HCT116 (cell line): ENCODE measurements around the gene TPO. TPM values are rescaled to one million over a fixed set of nuclear protein-coding genes. Genes with fewer than 3 reads are reported as not detected.

Experiments used
- ATAC-seq: fragments of 200-7000 bp; cut with Tn5 transposase; 2 replicates; pipeline ENCODE4 v1.9.1; 2020; ENCODE audit warnings: mild to moderate bottlenecking, moderate library complexity
- BruUV-seq: library from RNA; stranded (reverse); fragments of 400-500 nt; replicated peaks from 2 replicates; lab custom pipeline; 2021; lab: Mats Ljungman, UMichigan
- CTCF ChIA-PET: fragments of 300-600 bp; sonication (Branson Sonifier 250); formaldehyde crosslinking; loops from one replicate; lab custom pipeline; 2021; ENCODE audit warnings: antibody characterized with exemption; lab: Charles Lee
- POLR2A ChIA-PET: fragments of 300-600, 350-600 bp; sonication (Branson Sonifier 250); formaldehyde crosslinking; loops from one replicate; lab custom pipeline; 2021; ENCODE audit warnings: antibody characterized with exemption; lab: Charles Lee
- RAD21 ChIA-PET, 2 experiments: fragments of 300-600 bp; sonication (Branson Sonifier 250); formaldehyde crosslinking; loops; one replicate each; lab custom pipeline; 2023; ENCODE audit warnings: low total read pairs in 2 of 2; ENCODE audit not compliant: uncharacterized antibody in 2 of 2, unreplicated experiment in 2 of 2, low non-redundant PET in 1 of 2; lab: Charles Lee
- DNase-seq: peaks from one replicate; pipeline ENCODE4 v3.0.0-alpha.2; 2010; ENCODE audit warnings: low read depth, low spot score
- H2AFZ ChIP-seq: fragments of 200-600 bp; shearing (Covaris generic), sonication (generic); 2 replicates; pipeline ENCODE4 v1.6.1; 2017; ENCODE audit warnings: low read depth, mixed run types, mixed read lengths, antibody characterized with exemption, low read length; ENCODE audit not compliant: poor library complexity, severe bottlenecking
- H3K27ac ChIP-seq: 2 replicates; pipeline ENCODE4 v1.5.1; 2012; ENCODE audit warnings: low read depth, low read length
- H3K27me3 ChIP-seq: fragments of 200-600 bp; sonication (generic); 2 replicates; pipeline ENCODE4 v1.6.1; 2016; ENCODE audit warnings: mixed run types, low read length, mixed read lengths; ENCODE audit not compliant: insufficient read depth
- H3K36me3 ChIP-seq, 2 experiments: fragments of 200-500 bp in 1 of 2; fragments of 200-600 bp in 1 of 2; sonication (Bioruptor generic) in 1 of 2; sonication (generic) in 1 of 2; 2 replicates each; pipeline versions ENCODE4 v1.5.1 to v1.6.1; 2014 to 2016; ENCODE audit warnings: low read length in 2 of 2, inconsistent platforms in 1 of 2, mixed read lengths in 1 of 2, mixed run types in 1 of 2; ENCODE audit not compliant: insufficient read depth in 2 of 2, control insufficient read depth in 1 of 2
- H3K4me1 ChIP-seq, 2 experiments: fragments of 200-600 bp in 1 of 2; sonication (generic) in 1 of 2; 2 replicates each; pipeline versions ENCODE4 v1.5.1 to v1.6.1; 2012 to 2017; ENCODE audit warnings: low read length in 2 of 2, inconsistent platforms in 1 of 2, mild to moderate bottlenecking in 1 of 2, mixed read lengths in 1 of 2, mixed run types in 1 of 2, moderate library complexity in 1 of 2; ENCODE audit not compliant: insufficient read depth in 2 of 2, control insufficient read depth in 1 of 2
- H3K4me2 ChIP-seq: fragments of 200-600 bp; sonication (generic); 2 replicates; pipeline ENCODE4 v1.6.1; 2017; ENCODE audit warnings: mixed run types, low read length, mixed read lengths
- H3K4me3 ChIP-seq, 2 experiments: fragments of 200-600 bp in 1 of 2; sonication (generic) in 1 of 2; replicated peaks in 1 of 2; 2 replicates each; pipeline ENCODE4 v1.5.1; 2011 to 2016; ENCODE audit warnings: low read length in 2 of 2, control low read depth in 1 of 2, low read depth in 1 of 2, mild to moderate bottlenecking in 1 of 2, mixed read lengths in 1 of 2, mixed run types in 1 of 2
- H3K79me2 ChIP-seq: fragments of 200-600 bp; sonication (generic); 2 replicates; pipeline ENCODE4 v1.6.1; 2017; ENCODE audit warnings: mild to moderate bottlenecking, mixed run types, low read length, moderate library complexity, mixed read lengths; ENCODE audit not compliant: insufficient read depth
- H3K9ac ChIP-seq: fragments of 200-600 bp; sonication (generic); 2 replicates; pipeline ENCODE4 v1.6.1; 2016; ENCODE audit warnings: low read length, mixed read lengths
- H3K9me2 ChIP-seq: fragments of 200-600 bp; sonication (generic), shearing (Covaris generic); 2 replicates; pipeline ENCODE4 v1.6.1; 2017; ENCODE audit warnings: mixed run types, mild to moderate bottlenecking, moderate library complexity; ENCODE audit not compliant: insufficient read depth
- H3K9me3 ChIP-seq, 2 experiments: fragments of 200-500 bp in 1 of 2; fragments of 200-600 bp in 1 of 2; sonication (Bioruptor generic) in 1 of 2; sonication (generic) in 1 of 2; 2 replicates each; pipeline ENCODE4 v1.6.1; 2014 to 2017; ENCODE audit warnings: low read length in 2 of 2, mixed read lengths in 2 of 2, inconsistent platforms in 1 of 2, low read depth in 1 of 2, mild to moderate bottlenecking in 1 of 2, mixed run types in 1 of 2, moderate library complexity in 1 of 2; ENCODE audit not compliant: control insufficient read depth in 1 of 2, insufficient read depth in 1 of 2
- H4K20me1 ChIP-seq: fragments of 200-600 bp; sonication (generic), shearing (Covaris generic); 2 replicates; pipeline ENCODE4 v1.6.1; 2017; ENCODE audit warnings: mixed run types, mild to moderate bottlenecking, moderate library complexity; ENCODE audit not compliant: insufficient read depth
- CEBPB ChIP-seq: IDR thresholded peaks from 2 replicates; pipeline ENCODE4 v1.6.1; 2012; ENCODE audit warnings: low read depth
- CTCF ChIP-seq, 3 experiments: fragments of 200-600 bp in 1 of 3; sonication (generic) in 1 of 3; IDR thresholded peaks in 2 of 3; conservative IDR thresholded peaks in 1 of 3; 2 replicates each; pipeline ENCODE4 v1.5.1; 2012 to 2017; ENCODE audit warnings: low read depth in 2 of 3, low read length in 2 of 3, antibody characterized with exemption in 1 of 3, borderline replicate concordance in 1 of 3, control low read depth in 1 of 3, mild to moderate bottlenecking in 1 of 3, mixed read lengths in 1 of 3, mixed run types in 1 of 3, moderate library complexity in 1 of 3; ENCODE audit not compliant: insufficient read depth in 1 of 3
- ELF1 ChIP-seq: IDR thresholded peaks from 2 replicates; pipeline ENCODE4 v1.6.1; 2012; ENCODE audit warnings: low read depth, borderline replicate concordance
- EZH2phosphoT487 ChIP-seq: fragments of 200-600 bp; IDR thresholded peaks from 2 replicates; pipeline ENCODE4 v1.6.1; 2018; ENCODE audit warnings: antibody characterized with exemption, borderline replicate concordance
- FOSL1 ChIP-seq: IDR thresholded peaks from 2 replicates; pipeline ENCODE4 v1.6.1; 2012; ENCODE audit warnings: low read depth
- RAD21 ChIP-seq: IDR thresholded peaks from 2 replicates; pipeline ENCODE4 v1.6.1; 2012; ENCODE audit warnings: low read depth, mild to moderate bottlenecking
- REST ChIP-seq: IDR thresholded peaks from 2 replicates; pipeline ENCODE4 v1.6.1; 2012; ENCODE audit warnings: low read depth
- SP1 ChIP-seq: IDR thresholded peaks from 2 replicates; pipeline ENCODE4 v1.6.1; 2012; ENCODE audit warnings: low read depth
- YY1 ChIP-seq: IDR thresholded peaks from 2 replicates; pipeline ENCODE4 v1.6.1; 2011; ENCODE audit warnings: low read length, low read depth, moderate library complexity, mild to moderate bottlenecking; ENCODE audit not compliant: insufficient replicate concordance; ENCODE audit errors: extremely low read depth
- ZBTB33 ChIP-seq: IDR thresholded peaks from 2 replicates; pipeline ENCODE4 v1.6.1; 2011; ENCODE audit warnings: mild to moderate bottlenecking, low read length, moderate library complexity; ENCODE audit not compliant: insufficient replicate concordance; ENCODE audit errors: extremely low read depth
- ZNF274 ChIP-seq: fragments of 200-500 bp; sonication (Bioruptor generic); IDR thresholded peaks from 2 replicates; pipeline ENCODE4 v1.6.1; 2014; ENCODE audit warnings: mild to moderate bottlenecking, low read depth, low read length, inconsistent platforms
- intact Hi-C: fragments of 100-400 bp; cut with micrococcal nuclease; formaldehyde crosslinking; loops from 2 replicates; pipeline ENCODE4 v1.10.0; 2022
- total RNA-seq: library from RNA; stranded (reverse); gene quantifications from one replicate; pipeline ENCODE4 v1.2.1, GENCODE V29; 2021; ENCODE audit not compliant: unreplicated experiment
- TF ChIP-seq, protein P1 (sequence below): IDR thresholded peaks from 2 replicates; pipeline ENCODE4 v1.6.1; 2012

Gene TPO
- total RNA-seq, 1 experiment from 2014 or later = not detected

GRCh38 chr2:1477196-1478040 lies 64.2 kb downstream of the TPO start:
- Histone ChIP-seq H2AFZ (no peak overlapping the region), H3K27me3 (no peaks in the 10 kb centered on the region), H3K4me1 (no peaks in the 10 kb centered on the region), H3K27ac (no peak overlapping the region), H3K9me2 (no peaks in the 10 kb centered on the region), H3K9ac (no peak overlapping the region), H3K9me3 (no peaks in the 10 kb centered on the region), H3K36me3 (no peaks in the 10 kb centered on the region), H4K20me1 (no peaks in the 10 kb centered on the region; the same call in 1 of the 2 replicates), H3K4me3 (no peak overlapping the region), H3K79me2 (no peaks in the 10 kb centered on the region), H3K4me2 (no peak overlapping the region)
- ChIA-PET RAD21 (no interaction called here), POLR2A (no interaction called here), CTCF (no interaction called here)
- DNase-seq = no peak
- ATAC-seq = no peak
- TF ChIP-seq YY1 = no peak
- TF ChIP-seq, protein P1, sequence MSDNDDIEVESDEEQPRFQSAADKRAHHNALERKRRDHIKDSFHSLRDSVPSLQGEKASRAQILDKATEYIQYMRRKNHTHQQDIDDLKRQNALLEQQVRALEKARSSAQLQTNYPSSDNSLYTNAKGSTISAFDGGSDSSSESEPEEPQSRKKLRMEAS = no peak
- no peak for TF ChIP-seq REST
- no peak for TF ChIP-seq RAD21
- no peak for TF ChIP-seq CTCF (IDR thresholded peaks at IDR 0.05 in 2 of 3, conservative IDR thresholded peaks at IDR 0.05 in 1 of 3; ENCODE audit: borderline replicate concordance in 1 of 3, insufficient read depth in 1 of 3, low read depth in 2 of 3, low read length in 2 of 3)
- TF ChIP-seq ZNF274 = no peak
- no peak for TF ChIP-seq CEBPB
- TF ChIP-seq EZH2phosphoT487 = no peak
- TF ChIP-seq SP1 = no peak
- no peak for TF ChIP-seq ZBTB33
- no peak for TF ChIP-seq ELF1
- no peak for TF ChIP-seq FOSL1
- no TSS peak for BruUV-seq
- intact Hi-C loops = no loop called here
